ENCODE measurements around the gene ERMARD.

Gene ERMARD

GRCh38 chr6:169810066-169810989 lies 58.9 kb downstream of the ERMARD start:
- H3K4me3 ChIP-seq (ENCODE audit: low read depth, low read length): no peak overlapping the region
- no peak for DNase-seq (ENCODE audit: low read depth)
- TF ChIP-seq CTCF (IDR thresholded peaks at IDR 0.05; ENCODE audit: insufficient read depth, low read depth, low read length, missing control alignments): no peak

- TF ChIP-seq CTCF (IDR thresholded peaks at IDR 0.05; ENCODE audit: insufficient read depth, low read depth, low read length, missing control alignments): no peak
- no peak for DNase-seq (ENCODE audit: low read depth)
- no peak overlapping the region for H3K4me3 ChIP-seq (ENCODE audit: low read depth, low read length)
Observed at GRCh38 chr6:169811072-169811471, 59.6 kb downstream of the ERMARD start.

GRCh38 chr6:169811521-169812256 lies 60.3 kb downstream of the ERMARD start:
- no peak overlapping the region for H3K4me3 ChIP-seq (ENCODE audit: low read depth, low read length)
- DNase-seq (ENCODE audit: low read depth): no peak
- TF ChIP-seq CTCF (IDR thresholded peaks at IDR 0.05; ENCODE audit: insufficient read depth, low read depth, low read length, missing control alignments): no peak

- DNase-seq (ENCODE audit: low read depth): no peak
- no peak overlapping the region for H3K4me3 ChIP-seq (ENCODE audit: low read depth, low read length)
- no peak for TF ChIP-seq CTCF (IDR thresholded peaks at IDR 0.05; ENCODE audit: insufficient read depth, low read depth, low read length, missing control alignments)
Observed at GRCh38 chr6:169812257-169812644, 60.8 kb downstream of the ERMARD start.

- no peak for TF ChIP-seq CTCF (IDR thresholded peaks at IDR 0.05; ENCODE audit: insufficient read depth, low read depth, low read length, missing control alignments)
- no peak for DNase-seq (ENCODE audit: low read depth)
- H3K4me3 ChIP-seq (ENCODE audit: low read depth, low read length): no peak overlapping the region
Observed at GRCh38 chr6:169813969-169814368, 62.5 kb downstream of the ERMARD start.

- no peak overlapping the region for H3K4me3 ChIP-seq (ENCODE audit: low read depth, low read length)
- TF ChIP-seq CTCF (IDR thresholded peaks at IDR 0.05; ENCODE audit: insufficient read depth, low read depth, low read length, missing control alignments): no peak
- no peak for DNase-seq (ENCODE audit: low read depth)
Observed at GRCh38 chr6:169816054-169816453, 64.6 kb downstream of the ERMARD start.
